SW 1271 (cell line): ENCODE data around the gene COTL1.

Experiments
- DNase-seq, 2 experiments: peaks; one replicate each; lab custom pipeline; 2025; lab: John Stamatoyannopoulos, UW

Gene COTL1

DNA sequence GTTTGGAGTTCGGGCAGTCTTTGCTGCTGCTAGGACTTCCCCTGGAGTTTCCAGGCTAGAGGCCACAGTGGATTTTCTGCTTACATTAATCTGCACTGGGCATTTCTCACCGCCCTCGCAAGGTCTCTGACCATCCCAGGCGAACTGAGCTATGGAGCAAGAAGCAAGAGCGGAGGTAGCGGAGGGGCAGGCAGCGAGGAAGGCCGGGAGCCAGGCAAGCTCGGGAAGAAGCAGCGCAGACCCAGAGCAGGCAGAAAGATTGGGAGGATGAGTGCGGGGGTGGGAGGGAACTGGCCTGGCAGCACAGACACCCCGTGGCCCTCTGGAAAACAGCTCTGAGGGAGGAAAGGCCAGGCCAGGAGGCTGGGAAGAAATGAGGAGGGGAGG lies 3.8 kb downstream of the COTL1 start:
- no peak for DNase-seq

DNA sequence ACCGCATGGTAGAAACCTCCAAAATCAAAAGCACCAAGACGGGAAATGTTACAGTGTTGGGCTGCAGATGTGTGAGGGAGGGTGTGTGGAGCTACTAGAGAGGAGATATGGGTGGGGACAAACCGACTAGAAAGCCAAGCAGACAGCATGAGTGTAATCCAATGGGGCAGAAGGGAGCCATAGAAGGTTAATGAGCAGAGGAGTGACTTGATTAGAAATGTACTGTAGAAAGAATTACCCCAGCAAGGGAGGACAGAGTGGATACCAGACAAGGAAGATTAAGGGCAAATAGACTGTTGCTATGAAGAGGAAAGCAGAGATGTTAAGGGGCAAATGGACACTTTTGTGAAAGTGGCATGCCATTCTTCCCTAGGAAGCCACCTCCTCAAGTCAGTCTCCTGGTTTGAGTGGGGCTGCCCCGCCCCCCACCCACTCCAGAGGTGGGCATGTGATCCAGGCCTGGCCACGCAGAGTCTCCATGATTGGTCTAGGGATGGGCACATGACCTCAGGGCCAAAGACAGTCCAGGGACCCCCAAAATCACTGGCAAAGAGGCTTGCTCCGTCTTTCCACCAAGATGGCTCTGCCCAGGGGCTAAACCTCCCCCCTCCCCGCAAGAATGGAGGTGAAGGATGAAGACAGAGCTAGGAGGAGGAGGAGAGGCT lies 4.3 kb downstream of the COTL1 start:
- no peak for DNase-seq

DNA sequence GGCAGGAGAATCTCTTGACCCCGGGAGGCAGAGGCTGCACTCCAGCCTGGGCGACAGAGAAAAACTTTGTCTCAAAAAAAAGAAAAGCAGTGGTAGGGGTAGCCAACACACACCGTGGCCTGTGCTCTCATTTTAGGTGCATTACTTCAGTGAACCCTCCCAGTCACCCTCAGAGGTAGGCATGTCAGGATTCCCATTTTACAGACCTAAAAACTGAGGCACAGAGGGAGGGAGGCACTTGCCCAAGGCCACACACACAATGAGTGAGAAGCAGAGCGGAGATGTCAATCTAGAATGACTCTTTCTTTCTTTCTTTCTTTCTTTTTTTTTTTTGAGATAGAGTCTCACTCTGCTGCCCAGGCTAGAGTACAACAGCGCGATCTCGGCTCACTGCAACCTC lies 5.2 kb downstream of the COTL1 start:
- DNase-seq: no peak

DNA sequence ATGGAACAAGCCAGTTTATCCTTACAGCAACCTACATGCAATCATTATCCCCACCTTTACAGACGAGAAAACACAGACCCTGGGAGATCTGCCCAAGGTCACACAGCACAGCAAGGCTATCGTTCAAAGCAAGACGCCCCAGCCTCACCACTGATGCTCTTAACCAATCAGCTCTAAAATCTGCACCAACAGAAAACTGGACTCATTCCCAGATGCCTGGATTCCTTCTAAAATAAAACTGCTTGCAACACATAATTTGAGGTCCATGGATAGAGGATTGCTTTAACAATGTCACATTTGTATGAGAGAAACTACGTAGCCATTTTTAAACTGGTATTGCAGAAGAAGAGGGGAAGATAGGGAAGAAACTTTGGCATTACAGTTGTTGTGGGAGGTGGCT lies 6.8 kb downstream of the COTL1 start:
- no peak for DNase-seq

DNA sequence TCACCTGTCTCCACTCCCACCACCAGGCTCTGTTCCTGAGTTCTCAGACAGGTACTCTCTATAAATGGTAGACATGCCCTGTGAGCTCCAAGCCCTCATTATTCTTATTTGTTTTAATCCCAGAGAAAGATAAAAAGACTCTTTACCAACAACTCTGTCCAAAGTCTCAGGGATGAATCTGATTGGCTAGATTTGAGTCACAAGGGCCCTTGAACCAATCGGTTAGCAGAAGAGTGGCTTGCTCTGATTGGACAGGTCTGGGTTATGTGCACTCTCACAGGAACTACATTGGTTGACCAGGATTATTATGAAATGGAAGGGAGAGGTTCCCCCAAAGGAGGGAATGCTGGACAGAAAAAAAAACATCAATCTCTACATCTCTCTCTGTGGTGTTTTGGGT lies 7.5 kb downstream of the COTL1 start:
- no peak for DNase-seq

DNA sequence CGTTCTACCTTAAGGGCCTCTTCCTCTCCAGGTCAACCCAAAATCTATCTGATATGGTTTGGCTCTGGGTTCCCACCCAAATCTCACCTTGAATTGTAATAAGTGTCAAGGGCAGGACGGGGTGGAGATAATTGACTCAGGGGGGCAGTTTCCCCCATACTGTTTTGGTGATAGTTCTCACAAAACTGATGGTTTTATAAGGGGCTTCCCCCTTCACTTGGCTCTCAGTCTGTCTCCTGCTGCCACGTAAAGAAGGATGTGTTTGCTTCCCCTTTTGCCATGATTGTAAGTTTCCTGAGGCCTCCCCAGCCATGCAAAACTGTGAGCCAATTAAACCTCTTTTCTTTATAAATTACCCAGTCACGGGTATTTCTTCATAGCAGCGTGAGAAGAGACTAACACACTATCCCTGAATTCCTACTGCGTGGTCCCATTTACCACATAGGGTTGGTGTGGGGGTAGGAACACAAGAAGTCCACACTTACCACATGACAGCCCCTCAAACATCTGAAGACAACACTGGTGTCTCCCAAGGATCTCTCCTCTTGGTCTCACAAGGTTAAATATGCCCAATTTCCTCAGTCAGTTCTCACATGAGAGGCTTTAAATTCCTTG lies 8.2 kb downstream of the COTL1 start:
- DNase-seq: no peak

DNA sequence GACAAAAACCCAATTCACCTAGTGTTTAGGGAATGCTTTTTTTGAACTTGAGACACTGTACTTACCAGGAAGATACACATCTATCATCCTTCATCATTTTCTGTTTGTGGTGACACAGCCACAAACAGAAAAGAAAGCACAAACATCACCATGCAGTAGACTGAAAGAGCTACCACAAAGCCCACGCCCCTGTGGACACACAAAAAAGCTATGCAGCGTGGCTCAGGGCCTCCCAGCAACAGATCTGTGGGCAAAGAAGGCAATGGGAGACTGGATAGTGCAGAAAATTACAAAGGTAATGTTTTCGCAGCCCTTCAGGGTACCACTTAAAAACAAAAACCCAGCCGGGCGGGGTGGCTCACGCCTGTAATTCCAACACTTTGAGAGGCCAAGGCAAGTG lies 9.6 kb downstream of the COTL1 start:
- DNase-seq: no peak

DNA sequence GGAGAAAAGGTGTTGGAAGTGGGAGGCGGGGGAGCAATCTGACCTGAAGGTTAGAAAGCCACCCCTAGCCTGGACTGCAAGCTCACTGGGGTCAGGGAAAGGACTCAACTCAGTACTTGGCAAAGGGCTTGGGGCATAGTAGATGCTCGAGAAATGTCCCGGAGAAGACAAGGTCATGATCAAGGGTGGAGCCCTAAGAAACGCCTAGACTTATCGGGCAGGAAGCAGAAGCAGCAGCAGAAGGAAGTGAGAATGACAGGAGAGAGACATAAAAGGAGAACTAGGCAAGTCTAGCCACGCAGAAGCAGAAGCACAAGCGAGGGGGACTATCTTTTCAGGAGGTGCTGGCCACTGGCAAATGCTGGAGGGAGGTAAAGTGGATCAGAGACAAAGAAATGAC lies 10.2 kb downstream of the COTL1 start:
- DNase-seq: no peak

DNA sequence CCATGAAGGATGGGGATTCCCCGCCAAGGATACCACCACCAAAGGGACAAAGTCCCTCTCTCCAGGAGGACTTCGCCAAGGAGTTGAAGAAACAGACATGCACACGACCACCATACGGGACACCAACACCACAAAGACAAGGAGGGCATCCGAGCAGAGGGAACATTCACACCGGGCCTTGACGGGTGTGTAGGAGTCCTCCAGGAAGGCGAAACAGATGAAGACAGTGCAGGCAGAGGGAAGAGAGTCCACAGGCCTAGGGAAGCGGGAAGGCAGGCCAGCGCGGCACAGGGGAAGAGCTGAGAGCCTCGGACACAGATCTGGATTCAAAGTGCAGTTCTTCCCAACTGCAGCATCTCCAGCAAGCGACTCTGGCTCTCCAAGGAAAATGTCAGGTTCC lies 10.8 kb downstream of the COTL1 start:
- DNase-seq: no peak

DNA sequence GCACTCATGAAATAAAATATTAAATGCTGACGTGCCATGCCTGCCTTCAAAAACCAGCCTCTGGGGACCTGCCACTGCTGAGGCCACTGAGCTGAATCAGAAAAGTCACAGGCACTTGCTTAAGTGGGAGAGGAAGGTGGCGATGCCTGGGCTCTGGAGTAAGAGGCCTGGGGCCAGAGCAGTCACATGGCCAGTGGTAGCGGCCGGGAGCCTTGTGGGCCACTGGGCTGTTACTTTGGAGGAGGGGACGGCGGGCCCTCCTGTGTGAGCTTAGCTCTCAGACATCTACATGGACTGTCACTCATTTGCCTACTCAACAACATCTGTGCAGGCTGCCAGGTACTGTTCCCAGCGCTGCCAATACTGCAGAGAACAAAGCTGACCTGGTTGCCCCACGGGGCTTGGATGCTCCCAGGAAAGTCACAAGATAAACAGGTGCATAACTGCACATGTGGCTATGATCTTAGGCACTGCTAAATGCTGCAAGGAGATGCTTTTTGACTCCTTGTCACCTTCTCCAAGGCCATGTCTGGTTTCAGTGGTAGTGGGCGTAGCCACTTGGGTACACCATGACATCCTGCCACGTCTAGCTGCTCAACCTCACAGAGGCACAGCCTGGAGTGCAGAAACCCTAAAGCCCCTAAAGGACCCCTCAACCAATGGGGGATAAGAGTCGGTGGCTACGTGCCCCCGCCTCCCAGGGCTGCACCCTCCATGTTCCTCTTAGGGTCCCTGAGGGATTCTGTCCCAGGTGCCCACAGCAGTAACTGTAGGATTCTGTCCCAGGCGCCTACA lies 11.6 kb downstream of the COTL1 start:
- no peak for DNase-seq

DNA sequence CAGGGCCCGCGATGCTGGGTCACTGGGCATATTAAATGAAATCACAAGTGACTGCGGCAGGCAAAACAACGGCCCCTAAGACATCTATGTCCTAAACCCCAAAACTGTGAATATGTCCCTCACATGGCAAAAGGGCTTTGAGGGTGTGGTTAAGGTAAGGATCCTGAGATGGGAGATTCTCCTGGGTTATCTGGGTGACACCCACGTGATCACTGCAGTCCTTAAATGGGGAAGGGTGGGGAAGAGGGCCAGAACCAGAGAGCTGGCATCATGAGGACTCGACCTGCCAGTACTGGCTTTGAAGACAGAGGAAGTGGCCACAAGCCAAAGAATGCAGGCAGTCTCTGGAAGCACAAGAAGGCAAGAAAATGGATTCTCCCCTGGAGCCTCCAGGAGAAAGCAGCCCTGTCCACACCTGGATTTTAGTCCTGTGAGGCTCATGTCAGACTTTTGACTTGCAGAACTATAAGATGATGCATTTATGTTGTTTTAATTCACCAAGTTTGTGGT lies 12.5 kb downstream of the COTL1 start:
- DNase-seq: no peak

DNA sequence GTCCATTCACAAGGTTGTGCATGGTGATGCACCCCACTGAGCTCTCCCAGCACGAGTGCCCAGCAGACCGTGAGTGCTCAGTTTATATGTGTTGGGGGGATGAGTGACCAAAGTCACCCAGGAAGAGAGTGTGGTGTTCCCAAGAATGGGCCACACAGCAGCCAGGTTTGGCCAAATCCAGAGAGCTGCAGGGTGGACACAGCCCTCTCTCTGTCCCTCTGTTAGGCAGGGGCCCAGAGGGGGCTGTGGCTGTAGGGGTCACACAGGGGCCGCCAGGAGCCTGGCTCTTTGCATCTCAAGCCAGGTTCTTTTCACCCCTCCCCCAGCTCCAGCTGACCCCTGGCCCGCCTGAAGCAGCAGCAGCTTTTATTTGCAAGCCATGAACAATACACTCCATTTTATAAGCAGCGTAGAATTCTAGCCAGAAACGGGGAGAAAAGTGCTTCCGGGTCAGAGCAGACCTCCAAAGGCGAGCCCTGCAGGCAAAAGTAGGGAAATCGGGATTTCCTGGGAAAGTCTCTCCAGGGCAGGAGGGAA lies 13.3 kb downstream of the COTL1 start:
- DNase-seq: no peak

DNA sequence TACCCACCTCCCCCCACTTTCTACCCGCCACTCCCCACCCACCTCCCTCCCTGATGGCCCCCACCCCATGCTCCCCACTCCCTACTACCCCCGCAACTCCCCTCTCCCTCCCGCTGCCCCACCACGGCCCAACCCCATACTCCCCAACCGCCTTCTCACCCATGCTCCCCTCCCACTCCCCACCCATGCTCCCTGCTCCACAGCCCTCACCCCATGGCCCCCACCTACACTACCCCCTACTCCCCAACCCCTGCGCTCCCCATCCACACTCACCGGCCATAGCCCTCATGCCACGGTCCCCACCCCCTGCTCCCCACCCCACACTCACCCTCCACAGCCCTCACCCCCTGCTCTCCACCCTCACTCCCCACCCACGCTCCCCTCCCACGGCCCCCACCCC lies 13.9 kb downstream of the COTL1 start:
- no peak for DNase-seq

DNA sequence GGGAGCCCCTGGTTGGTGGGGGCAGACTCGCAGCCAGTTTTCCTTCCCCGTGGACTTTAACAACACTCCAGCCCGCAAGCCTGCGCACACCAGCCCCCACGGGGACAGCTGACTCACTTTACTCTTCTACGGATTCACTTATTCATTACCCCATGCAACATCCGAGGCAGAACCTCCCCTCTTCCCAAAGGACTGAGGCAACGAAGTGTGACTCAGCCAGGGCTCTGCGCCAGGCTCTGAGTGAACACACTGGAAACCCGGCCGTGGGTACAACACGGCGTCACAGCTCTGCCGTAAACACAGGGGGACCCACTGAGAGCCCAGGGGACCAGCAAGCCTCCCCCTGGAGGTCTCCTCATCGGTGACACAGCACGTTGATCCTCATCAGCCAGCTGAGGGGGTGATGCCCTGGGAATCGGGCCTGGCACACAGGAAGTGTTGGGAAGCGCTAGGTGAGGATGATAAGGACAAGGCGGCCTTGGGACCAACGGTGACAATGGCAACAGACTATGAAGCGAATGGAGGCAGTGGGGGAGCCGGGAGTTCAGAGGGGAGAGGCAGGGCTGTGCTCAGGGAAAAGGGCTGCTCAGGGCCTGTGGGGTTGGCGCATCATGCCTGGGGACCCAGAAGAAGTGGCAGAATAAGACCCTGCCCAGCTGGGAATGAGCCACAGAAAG lies 14.6 kb downstream of the COTL1 start:
- DNase-seq: peak; percentile 63 to 75

DNA sequence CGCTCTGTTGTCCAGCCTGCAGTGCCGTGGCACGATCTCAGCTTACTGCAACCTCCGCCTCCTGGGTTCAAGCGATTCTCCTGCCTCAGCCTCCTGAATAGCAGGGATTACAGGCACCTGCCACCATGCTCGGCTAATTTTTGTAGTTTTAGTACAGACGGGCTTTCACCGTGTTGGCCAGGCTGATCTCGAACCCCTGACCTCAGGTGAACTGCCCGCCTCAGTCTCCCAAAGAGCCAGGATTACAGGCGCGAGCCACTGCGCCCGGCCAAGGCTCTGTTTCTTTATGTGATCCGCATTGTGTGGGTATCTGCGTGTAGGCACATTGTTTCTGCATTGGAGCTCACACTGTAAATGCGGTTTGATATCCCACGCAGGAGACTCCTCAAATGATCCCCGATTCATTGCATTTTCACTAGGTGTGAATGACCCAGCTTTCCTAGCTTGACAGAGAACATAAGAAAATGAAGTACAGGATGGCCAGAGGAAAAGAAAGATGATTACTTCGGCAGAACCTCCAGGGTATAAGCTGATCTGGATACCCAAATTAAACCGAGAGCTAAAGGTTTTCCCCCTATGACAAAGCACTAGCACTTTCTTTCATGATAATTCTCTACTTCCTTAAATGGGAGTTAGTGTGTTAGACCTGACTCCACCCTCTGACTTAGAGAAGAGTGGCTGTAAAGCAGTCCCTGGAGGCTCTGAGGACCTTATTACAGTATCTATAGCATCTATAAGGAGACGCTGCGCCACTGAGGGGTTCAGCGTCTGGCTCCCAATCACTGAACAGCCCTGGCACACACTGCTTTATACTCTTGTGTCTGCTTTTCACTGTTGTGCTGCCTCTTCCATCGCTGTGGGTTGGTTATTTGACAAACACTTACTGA lies 17.3 kb downstream of the COTL1 start:
- DNase-seq: no peak

DNA sequence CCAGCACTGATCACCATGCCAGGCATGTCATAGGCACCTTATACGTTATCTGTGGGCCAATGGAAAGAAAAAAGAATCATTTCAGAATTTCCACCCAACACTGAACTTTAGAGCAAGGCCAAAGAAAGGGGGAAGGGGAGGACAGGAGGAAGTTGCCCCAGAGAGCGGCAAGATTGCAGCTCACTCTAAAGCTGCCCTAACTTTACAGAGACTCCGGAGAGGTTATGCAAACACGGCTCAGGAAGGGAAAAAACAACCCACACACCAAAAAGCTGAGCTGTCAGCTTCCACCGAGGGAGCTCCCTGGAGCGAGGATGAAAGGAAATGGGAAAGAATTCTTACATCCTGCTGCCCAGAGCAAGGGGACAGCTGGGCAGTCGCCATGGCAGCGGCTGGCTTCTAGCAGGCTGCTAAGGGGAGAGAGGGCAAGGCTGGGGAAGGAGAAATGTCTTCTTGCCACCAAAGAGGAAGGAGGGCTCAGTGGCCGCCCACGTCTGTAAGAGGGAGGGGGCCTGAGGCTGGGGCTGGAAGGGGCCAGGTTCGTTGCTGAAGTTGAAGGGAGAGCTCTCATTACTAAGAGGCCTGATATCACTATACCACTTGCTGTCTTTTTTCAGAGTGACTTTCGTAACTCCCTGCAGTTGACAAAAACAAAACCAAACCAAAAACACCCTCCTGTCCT lies 18.2 kb downstream of the COTL1 start:
- DNase-seq: peak in 1 of 2 experiments; percentile 47

DNA sequence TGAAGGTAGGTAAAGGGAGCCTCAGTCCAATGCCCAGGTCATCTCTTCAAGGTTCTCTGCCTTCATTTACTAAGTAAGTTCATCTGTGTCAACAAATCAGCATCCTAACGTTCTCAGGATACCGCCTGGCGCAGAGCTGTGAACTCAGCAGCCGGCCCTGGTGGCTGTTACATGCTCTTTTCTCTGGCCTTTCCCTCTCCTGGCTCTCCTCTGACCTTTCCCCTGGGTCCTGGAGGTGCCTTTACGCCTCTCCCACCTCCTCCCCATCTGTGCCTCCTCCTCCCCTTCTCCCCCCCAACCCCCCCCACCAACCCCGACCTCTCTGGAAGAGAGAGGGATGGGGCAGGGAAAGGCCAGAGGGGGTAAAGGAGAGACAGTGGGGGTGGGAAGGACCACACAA lies 19.5 kb downstream of the COTL1 start:
- DNase-seq: no peak

DNA sequence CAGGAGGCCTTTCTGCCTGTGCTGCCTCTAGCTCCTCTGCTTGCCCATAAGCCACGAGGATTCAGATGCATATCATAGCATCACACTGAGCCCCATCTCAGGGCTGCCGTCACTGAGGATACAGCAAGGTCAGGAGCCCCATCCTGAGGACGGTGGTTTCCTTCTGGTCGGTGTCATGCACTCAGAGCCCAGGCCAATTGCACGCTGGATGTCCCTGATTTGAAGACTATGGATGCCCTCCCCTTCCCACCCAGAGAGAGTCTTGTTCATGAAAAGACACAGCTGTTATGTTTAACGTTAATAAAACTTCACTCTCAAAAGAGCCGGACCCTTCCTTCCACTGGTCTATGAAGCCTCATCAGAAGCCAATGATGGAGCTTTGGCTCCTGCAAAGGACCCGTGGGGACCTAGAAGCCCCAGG lies 19.9 kb downstream of the COTL1 start:
- DNase-seq: no peak

DNA sequence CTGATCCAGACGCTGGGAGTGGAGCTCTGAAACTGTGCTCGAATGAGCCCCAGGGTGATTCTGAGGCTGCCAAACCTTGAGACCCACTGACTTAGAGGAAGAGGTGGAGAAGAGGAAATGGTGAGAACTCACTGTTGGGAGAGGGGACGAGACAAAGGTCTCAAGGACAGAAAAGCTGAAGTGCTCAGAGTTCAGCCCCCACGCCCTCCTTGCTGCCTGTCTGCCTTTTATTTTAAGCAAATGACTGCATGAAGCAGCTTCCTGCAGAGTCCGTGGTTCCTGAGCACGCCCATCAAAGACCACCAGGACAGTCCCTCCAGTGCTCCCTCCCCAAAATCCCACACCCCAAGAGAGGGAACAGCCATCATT lies 20.4 kb downstream of the COTL1 start:
- DNase-seq: no peak

DNA sequence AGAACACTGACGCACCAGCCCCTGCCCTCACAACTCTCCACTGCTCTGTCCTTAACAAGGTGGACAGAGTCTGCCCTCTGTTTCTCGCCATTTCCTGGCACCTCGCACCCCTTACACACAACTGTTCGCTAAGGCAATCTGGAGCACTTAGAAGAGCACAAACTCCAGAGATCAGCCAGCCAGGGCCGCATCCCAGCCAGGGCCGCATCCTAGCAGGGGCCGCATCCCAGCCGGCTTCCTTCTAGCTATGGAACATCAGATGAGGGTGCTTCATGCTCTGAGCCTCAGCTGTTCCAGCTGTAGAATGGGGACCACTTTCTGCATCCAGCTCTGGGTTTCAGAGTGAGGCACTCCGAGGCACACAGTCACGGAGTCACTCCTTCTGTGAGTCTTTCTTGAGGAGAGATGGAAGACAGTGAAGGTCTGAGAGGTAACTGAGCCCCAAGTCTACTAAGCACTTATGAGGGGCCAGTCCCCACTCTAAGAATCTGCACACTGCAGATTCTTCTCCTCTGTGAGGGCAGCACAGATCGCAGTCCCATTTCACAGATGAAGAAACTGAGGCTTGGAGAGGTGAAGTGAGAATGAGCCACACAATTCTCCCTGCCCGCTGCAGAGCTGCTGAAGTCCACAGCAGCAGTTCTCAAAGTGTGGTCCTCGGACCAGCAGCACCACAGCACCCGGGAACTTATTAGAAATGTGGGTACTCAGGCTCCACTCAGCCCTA lies 20.9 kb downstream of the COTL1 start:
- DNase-seq: no peak
